ENCODE results near the gene TNFAIP8.
A peak's percentile ranks its signal among the peaks of the same experiment; 100 is the strongest.

GRCh38 chr5:119343766-119344165, 12.1 kb upstream of the TNFAIP8 start:
- TF ChIP-seq POLR2A (IDR thresholded peaks at IDR 0.05; ENCODE audit: low read depth, low read length), result no peak
- peak; percentile 18; the same call in 1 of the 2 replicates for TF ChIP-seq IRF4 (IDR thresholded peaks at IDR 0.05; ENCODE audit: low read depth, low read length)
- TF ChIP-seq RAD21 (IDR thresholded peaks at IDR 0.05; ENCODE audit: insufficient read depth, low read depth, low read length), result no peak
- TF ChIP-seq EP300 (IDR thresholded peaks at IDR 0.05; ENCODE audit: borderline replicate concordance in 1 of 2, control insufficient read depth in 1 of 2, low read depth in 2 of 2, low read length in 2 of 2), result peak; percentile 33 to 54; a peak in 3 of 4 replicates
- TF ChIP-seq BRCA1 (IDR thresholded peaks at IDR 0.05; ENCODE audit: low read depth, low read length), result no peak
- TF ChIP-seq ZSCAN29 (IDR thresholded peaks at IDR 0.05), result no peak

Measured in GM12878 (cell line).